LNCAP (cell line): ENCODE results near the gene MEF2A.

Experiments used
- TF ChIP-seq, protein P1 (sequence below): fragments of 450-650 bp; IDR thresholded peaks from 2 replicates; pipeline ENCODE4 v1.5.1; 2017; ENCODE audit warnings: mild to moderate bottlenecking

MEF2A gene

GRCh38 chr15:99593070-99593469, 27.3 kb downstream of the MEF2A start:
- TF ChIP-seq, protein P1, sequence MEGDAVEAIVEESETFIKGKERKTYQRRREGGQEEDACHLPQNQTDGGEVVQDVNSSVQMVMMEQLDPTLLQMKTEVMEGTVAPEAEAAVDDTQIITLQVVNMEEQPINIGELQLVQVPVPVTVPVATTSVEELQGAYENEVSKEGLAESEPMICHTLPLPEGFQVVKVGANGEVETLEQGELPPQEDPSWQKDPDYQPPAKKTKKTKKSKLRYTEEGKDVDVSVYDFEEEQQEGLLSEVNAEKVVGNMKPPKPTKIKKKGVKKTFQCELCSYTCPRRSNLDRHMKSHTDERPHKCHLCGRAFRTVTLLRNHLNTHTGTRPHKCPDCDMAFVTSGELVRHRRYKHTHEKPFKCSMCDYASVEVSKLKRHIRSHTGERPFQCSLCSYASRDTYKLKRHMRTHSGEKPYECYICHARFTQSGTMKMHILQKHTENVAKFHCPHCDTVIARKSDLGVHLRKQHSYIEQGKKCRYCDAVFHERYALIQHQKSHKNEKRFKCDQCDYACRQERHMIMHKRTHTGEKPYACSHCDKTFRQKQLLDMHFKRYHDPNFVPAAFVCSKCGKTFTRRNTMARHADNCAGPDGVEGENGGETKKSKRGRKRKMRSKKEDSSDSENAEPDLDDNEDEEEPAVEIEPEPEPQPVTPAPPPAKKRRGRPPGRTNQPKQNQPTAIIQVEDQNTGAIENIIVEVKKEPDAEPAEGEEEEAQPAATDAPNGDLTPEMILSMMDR = no peak

GRCh38 chr15:99594916-99595315, 29.1 kb downstream of the MEF2A start:
- TF ChIP-seq, protein P1 = no peak

DNA sequence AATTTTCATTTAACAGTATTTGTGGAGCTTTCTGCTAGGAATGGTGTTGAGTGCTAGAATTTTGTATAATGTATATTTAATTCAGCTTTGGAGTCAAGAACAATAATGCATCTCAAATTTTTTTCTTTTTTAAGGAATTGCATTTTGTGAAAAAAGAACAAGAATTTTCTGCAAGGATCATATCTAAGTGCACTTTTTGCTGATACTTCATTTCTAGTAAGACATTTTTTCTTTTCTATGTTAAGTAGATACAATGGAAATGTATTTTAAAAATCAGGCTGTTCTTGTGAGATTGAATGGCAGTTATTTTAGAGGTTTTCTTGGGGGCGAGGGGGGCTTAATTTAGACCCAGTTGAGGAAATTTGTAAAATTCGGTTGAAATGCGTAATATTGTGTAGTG, 32.5 kb downstream of the MEF2A start:
- TF ChIP-seq, protein P1 = no peak

- TF ChIP-seq, protein P1 = no peak
Measured at GRCh38 chr15:99603828-99604227, 38.0 kb downstream of the MEF2A start.

DNA sequence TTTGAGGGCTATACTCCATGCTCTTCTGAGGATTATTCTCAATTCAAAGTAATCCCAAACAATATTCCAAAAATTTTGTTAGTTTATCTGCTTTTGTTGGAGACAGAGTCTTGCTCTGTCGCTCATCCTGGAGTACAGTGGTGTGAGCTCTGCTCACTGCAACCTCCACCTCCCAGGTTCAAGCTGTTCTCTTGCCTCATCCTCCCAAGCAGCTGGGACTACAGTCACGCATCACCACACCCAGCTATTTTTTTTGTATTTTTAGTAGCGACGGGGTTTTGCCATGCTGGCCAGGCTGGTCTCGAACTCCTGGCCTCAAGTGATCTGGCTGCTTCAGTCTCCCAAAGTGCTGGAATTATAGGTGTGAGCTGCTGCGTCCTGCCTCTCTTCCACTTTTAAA, 39.1 kb downstream of the MEF2A start:
- TF ChIP-seq, protein P1 = no peak

- TF ChIP-seq, protein P1 = no peak
Measured at GRCh38 chr15:99605490-99605931, 39.7 kb downstream of the MEF2A start.

DNA sequence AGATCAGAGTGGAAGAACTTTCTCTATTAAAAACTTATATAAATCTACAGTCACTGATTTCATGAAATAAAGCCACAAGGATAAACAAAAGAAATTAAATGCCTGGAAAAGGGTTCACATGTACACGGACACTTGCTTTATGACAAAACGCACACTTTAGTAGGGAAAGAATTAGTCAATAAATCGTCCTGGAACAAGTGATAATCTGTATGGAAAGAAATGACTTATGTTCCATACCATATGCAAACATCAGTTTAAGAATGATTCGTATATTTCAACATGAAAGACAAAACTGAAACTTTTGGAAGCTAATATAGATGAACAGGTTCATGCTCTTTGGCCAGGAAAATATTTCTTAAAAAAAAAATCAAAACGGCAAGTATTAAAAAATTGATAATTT, 40.2 kb downstream of the MEF2A start:
- TF ChIP-seq, protein P1 = no peak

- TF ChIP-seq, protein P1 = no peak
Measured at GRCh38 chr15:99606646-99607045, 40.9 kb downstream of the MEF2A start.
